B cell (primary cell): ENCODE results near the gene PHF8.

Experiments
- CTCF ChIP-seq: fragments of 200-600 bp; IDR thresholded peaks from one replicate; pipeline ENCODE4 v1.8.0; 2022; ENCODE audit warnings: antibody characterized with exemption, mild to moderate bottlenecking
- EZH2 ChIP-seq: IDR thresholded peaks from 2 replicates; pipeline ENCODE4 v1.6.1; 2012; ENCODE audit warnings: borderline replicate concordance, low read depth, mild to moderate bottlenecking, moderate library complexity, low read length; ENCODE audit not compliant: insufficient read depth, poor library complexity, severe bottlenecking

- no peak for TF ChIP-seq CTCF
- no peak for TF ChIP-seq EZH2
These were observed 640 bp downstream of the PHF8 start for GRCh38 chrX:54043541-54044125.
